K562 (cell line): ENCODE results near the gene RUVBL2. TPM values are rescaled to one million over a fixed set of nuclear protein-coding genes. Genes with fewer than 3 reads are reported as not detected.

Experiments used
- CHCHD3 ChIP-seq: fragments of 250-450 bp; sonication (Bioruptor Pico); IDR thresholded peaks from 2 replicates; pipeline ENCODE4 v2.1.2; 2022; ENCODE audit warnings: mild to moderate bottlenecking
- EZH2 ChIP-seq: IDR thresholded peaks from 2 replicates; pipeline ENCODE4 v1.6.1; 2012; ENCODE audit warnings: low read depth, mild to moderate bottlenecking, inconsistent platforms, low read length, borderline replicate concordance
- HNRNPLL ChIP-seq: fragments of 200-400 bp; formaldehyde crosslinking; IDR thresholded peaks from 2 replicates; pipeline ENCODE4 v1.6.1; 2017; ENCODE audit warnings: low read length, low read depth, mild to moderate bottlenecking; ENCODE audit not compliant: poor library complexity, severe bottlenecking
- HOXB6 ChIP-seq: fragments of 250-450 bp; sonication (Bioruptor Pico); IDR thresholded peaks from 2 replicates; pipeline ENCODE4 v1.5.1; 2022; ENCODE audit warnings: mild to moderate bottlenecking, borderline replicate concordance
- KAT8 ChIP-seq: fragments of 450-650 bp; IDR thresholded peaks from 2 replicates; pipeline ENCODE4 v1.6.1; 2016; ENCODE audit warnings: low read depth, mild to moderate bottlenecking
- MED1 ChIP-seq: sonication (generic); formaldehyde crosslinking; IDR thresholded peaks from 2 replicates; pipeline ENCODE4 v1.8.1; 2023; ENCODE audit warnings: missing genetic modification reagents, borderline replicate concordance
- RNF2 ChIP-seq: sonication (generic); IDR thresholded peaks from 2 replicates; pipeline ENCODE4 v1.6.1; 2016
- SIN3A ChIP-seq, 2 experiments: fragments of 150-350 bp in 1 of 2; IDR thresholded peaks; 2 replicates each; pipeline ENCODE4 v1.6.1; 2011 to 2016; ENCODE audit warnings: borderline replicate concordance in 2 of 2, low read depth in 2 of 2, low read length in 2 of 2, mild to moderate bottlenecking in 2 of 2, moderate library complexity in 2 of 2; ENCODE audit not compliant: control insufficient read depth in 1 of 2
- TAF15 ChIP-seq: fragments of 200-400 bp; formaldehyde crosslinking; IDR thresholded peaks from 2 replicates; pipeline ENCODE4 v1.6.1; 2017; ENCODE audit warnings: mild to moderate bottlenecking, low read depth, low read length, moderate library complexity
- TBL1XR1 ChIP-seq, 2 experiments: IDR thresholded peaks; 2 replicates each; pipeline ENCODE4 v1.6.1; 2012; ENCODE audit warnings: improper control_type of control experiment in 2 of 2, low read length in 2 of 2, mild to moderate bottlenecking in 1 of 2
- ZC3H4 ChIP-seq: sonication (generic); formaldehyde crosslinking; IDR thresholded peaks from 2 replicates; pipeline ENCODE4 v1.9.0; 2021; ENCODE audit warnings: missing genetic modification reagents, borderline replicate concordance
- ZNF324 ChIP-seq: fragments of 250-450 bp; sonication (Bioruptor Pico); IDR thresholded peaks from 2 replicates; pipeline ENCODE4 v1.4.0; 2020; ENCODE audit warnings: mild to moderate bottlenecking
- ZNF408 ChIP-seq: fragments of 250-450 bp; sonication (Bioruptor Pico); IDR thresholded peaks from 2 replicates; pipeline ENCODE4 v1.4.0; 2020; ENCODE audit warnings: low read depth, mild to moderate bottlenecking, moderate library complexity
- ZNF764 ChIP-seq: fragments of 250-450 bp; sonication (Bioruptor Pico); IDR thresholded peaks from 2 replicates; pipeline ENCODE4 v1.4.0; 2020; ENCODE audit warnings: low read depth, mild to moderate bottlenecking, moderate library complexity
- ZNF778 ChIP-seq: fragments of 450-650 bp; formaldehyde crosslinking; IDR thresholded peaks from 2 replicates; pipeline ENCODE4 v1.4.0; 2020; ENCODE audit warnings: mild to moderate bottlenecking, moderate library complexity
- polyA plus RNA-seq, 8 experiments: library from polyadenylated mRNA; depleted of rRNA in 4 of 8; stranded (reverse) in 5 of 8; unstranded in 3 of 8; fragments of >200 nt; fragmentation: Nextera tagmentation in 2 of 8; fragmentation: Illumina TruSeq in 1 of 8; extraction: Ambion mirVana in 2 of 8; extraction: Trizol in 1 of 8; gene quantifications; 2 replicates each; pipeline versions ENCODE4 v1.2.1 to v1.2.3, GENCODE V29; 2011 to 2014; ENCODE audit warnings: inconsistent platforms in 1 of 8, missing spikeins in 1 of 8
- total RNA-seq, 7 experiments: library from RNA; depleted of rRNA in 6 of 7; stranded (reverse); fragments of >200 nt in 6 of 7; fragmentation: Illumina TruSeq in 2 of 7; extraction: Trizol in 2 of 7; gene quantifications; 2 replicates each; pipeline versions ENCODE4 v1.2.1 to v1.2.3, GENCODE V29; 2011 to 2021; ENCODE audit warnings: low replicate concordance in 1 of 7
- TF ChIP-seq, protein P1 (sequence below): sonication (generic); formaldehyde crosslinking; IDR thresholded peaks from 2 replicates; pipeline ENCODE4 v1.8.0; 2022; ENCODE audit warnings: mild to moderate bottlenecking, missing genetic modification reagents
- TF ChIP-seq, protein P2 (sequence below): fragments of 150-350 bp; conservative IDR thresholded peaks from 2 replicates; pipeline ENCODE4 v1.6.1; 2014; ENCODE audit warnings: low read length
- TF ChIP-seq, protein P3 (sequence below): fragments of 450-650 bp; conservative IDR thresholded peaks from 2 replicates; pipeline ENCODE4 v1.6.1; 2016; ENCODE audit warnings: missing genetic modification characterization, low read depth, mild to moderate bottlenecking, missing compliant biosample characterization, moderate library complexity
- TF ChIP-seq, protein P4 (sequence below): fragments of 250-450 bp; sonication (Bioruptor Pico); IDR thresholded peaks from 2 replicates; pipeline ENCODE4 v1.9.0; 2021; ENCODE audit warnings: mild to moderate bottlenecking

The RUVBL2 gene
- total and polyA plus RNA-seq, 9 of the 15 experiments (the other 6 are each of a cell fraction or from before 2014, with no cell fraction given): 71.4 to 453 (median 237) TPM

DNA sequence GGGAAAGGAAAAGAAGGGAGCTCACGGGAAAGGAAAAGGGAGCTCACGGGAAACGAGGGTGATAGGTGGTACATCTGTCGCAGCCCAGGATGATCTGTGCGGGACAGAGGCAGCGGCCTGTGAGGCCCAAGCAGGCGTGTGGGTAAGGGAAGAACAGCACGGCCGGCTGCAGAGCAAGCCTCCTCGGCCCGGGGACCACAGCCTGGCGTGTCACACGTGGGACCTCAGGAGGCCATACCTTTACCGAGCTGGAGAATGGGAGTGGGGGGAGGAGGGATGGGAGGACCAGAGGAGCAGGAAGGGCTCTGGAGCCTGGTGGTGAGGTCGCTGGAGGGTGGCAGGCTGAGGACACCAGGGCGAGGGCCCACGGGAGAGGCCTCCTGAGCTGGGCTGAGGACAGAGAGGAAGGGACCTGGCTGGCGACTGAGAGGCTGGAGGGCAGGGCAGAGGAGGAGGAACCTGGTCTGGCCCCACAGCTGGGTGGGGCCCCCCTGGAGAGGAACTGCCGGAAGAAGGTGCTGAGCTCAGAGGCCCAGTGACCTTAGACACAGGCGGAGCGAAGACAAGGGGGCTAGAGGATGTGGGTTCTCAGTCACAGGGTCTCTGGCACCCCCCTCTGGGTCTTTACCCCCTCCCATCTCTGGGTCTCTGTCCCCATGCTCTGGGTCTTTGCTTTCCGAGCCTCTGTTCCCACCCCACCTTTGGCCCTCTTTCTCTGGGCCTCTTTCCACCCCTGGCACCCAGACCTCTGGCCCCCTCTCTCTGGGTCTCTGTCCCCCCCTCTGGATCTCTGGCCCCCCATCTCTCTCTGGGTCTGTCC lies 31.4 kb upstream of the RUVBL2 start (continued):
- TF ChIP-seq, protein P1, sequence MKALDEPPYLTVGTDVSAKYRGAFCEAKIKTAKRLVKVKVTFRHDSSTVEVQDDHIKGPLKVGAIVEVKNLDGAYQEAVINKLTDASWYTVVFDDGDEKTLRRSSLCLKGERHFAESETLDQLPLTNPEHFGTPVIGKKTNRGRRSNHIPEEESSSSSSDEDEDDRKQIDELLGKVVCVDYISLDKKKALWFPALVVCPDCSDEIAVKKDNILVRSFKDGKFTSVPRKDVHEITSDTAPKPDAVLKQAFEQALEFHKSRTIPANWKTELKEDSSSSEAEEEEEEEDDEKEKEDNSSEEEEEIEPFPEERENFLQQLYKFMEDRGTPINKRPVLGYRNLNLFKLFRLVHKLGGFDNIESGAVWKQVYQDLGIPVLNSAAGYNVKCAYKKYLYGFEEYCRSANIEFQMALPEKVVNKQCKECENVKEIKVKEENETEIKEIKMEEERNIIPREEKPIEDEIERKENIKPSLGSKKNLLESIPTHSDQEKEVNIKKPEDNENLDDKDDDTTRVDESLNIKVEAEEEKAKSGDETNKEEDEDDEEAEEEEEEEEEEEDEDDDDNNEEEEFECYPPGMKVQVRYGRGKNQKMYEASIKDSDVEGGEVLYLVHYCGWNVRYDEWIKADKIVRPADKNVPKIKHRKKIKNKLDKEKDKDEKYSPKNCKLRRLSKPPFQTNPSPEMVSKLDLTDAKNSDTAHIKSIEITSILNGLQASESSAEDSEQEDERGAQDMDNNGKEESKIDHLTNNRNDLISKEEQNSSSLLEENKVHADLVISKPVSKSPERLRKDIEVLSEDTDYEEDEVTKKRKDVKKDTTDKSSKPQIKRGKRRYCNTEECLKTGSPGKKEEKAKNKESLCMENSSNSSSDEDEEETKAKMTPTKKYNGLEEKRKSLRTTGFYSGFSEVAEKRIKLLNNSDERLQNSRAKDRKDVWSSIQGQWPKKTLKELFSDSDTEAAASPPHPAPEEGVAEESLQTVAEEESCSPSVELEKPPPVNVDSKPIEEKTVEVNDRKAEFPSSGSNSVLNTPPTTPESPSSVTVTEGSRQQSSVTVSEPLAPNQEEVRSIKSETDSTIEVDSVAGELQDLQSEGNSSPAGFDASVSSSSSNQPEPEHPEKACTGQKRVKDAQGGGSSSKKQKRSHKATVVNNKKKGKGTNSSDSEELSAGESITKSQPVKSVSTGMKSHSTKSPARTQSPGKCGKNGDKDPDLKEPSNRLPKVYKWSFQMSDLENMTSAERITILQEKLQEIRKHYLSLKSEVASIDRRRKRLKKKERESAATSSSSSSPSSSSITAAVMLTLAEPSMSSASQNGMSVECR: peak; percentile 82; the same call in 1 of the 2 replicates
- TF ChIP-seq EZH2: no peak
- no peak for TF ChIP-seq ZNF408 (CRISPR knock-in tag)
- no peak for TF ChIP-seq HNRNPLL
- TF ChIP-seq, protein P2, sequence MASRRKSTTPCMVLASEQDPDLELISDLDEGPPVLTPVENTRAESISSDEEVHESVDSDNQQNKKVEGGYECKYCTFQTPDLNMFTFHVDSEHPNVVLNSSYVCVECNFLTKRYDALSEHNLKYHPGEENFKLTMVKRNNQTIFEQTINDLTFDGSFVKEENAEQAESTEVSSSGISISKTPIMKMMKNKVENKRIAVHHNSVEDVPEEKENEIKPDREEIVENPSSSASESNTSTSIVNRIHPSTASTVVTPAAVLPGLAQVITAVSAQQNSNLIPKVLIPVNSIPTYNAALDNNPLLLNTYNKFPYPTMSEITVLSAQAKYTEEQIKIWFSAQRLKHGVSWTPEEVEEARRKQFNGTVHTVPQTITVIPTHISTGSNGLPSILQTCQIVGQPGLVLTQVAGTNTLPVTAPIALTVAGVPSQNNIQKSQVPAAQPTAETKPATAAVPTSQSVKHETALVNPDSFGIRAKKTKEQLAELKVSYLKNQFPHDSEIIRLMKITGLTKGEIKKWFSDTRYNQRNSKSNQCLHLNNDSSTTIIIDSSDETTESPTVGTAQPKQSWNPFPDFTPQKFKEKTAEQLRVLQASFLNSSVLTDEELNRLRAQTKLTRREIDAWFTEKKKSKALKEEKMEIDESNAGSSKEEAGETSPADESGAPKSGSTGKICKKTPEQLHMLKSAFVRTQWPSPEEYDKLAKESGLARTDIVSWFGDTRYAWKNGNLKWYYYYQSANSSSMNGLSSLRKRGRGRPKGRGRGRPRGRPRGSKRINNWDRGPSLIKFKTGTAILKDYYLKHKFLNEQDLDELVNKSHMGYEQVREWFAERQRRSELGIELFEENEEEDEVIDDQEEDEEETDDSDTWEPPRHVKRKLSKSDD: no peak
- TF ChIP-seq, protein P3, sequence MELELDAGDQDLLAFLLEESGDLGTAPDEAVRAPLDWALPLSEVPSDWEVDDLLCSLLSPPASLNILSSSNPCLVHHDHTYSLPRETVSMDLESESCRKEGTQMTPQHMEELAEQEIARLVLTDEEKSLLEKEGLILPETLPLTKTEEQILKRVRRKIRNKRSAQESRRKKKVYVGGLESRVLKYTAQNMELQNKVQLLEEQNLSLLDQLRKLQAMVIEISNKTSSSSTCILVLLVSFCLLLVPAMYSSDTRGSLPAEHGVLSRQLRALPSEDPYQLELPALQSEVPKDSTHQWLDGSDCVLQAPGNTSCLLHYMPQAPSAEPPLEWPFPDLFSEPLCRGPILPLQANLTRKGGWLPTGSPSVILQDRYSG: no peak
- no peak for TF ChIP-seq KAT8
- TF ChIP-seq MED1: no peak
- no peak for TF ChIP-seq ZC3H4 (CRISPR knock-in tag)
- TF ChIP-seq TBL1XR1 (IDR thresholded peaks at IDR 0.05; ENCODE audit: low read length in 2 of 2): peak in 1 of 2 experiments; percentile 21; a peak in 1 of 4 replicates
- TF ChIP-seq ZNF764: 0 out of 2 replicates have a peak, but pooled peaks have one; percentile 46
- TF ChIP-seq TAF15: no peak
- TF ChIP-seq, protein P4, sequence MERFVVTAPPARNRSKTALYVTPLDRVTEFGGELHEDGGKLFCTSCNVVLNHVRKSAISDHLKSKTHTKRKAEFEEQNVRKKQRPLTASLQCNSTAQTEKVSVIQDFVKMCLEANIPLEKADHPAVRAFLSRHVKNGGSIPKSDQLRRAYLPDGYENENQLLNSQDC (CRISPR knock-in tag): no peak
- TF ChIP-seq HOXB6: no peak
- TF ChIP-seq RNF2: peak; percentile 55; the same call in 1 of the 2 replicates
- no peak for TF ChIP-seq CHCHD3 (CRISPR knock-in tag)
- TF ChIP-seq SIN3A (IDR thresholded peaks at IDR 0.05; ENCODE audit: borderline replicate concordance in 2 of 2, control insufficient read depth in 1 of 2, low read depth in 2 of 2, low read length in 2 of 2): peak; percentile 87 to 90; a peak in 3 of 4 replicates
- TF ChIP-seq ZNF778 (CRISPR knock-in tag): no peak
- no peak for TF ChIP-seq ZNF324
